Stimulated activated CD4-positive, alpha-beta T cell treated with anti-CD3 and anti-CD28 coated beads, Interleukin-2, amount 100 ng/mL, for 48 hours (primary cell): ENCODE results near the gene DMRTA2.

Experiments
- DNase-seq, 2 donors: peaks; one replicate each; pipeline ENCODE4 v3.0.0-alpha.2; 2020

The DMRTA2 gene

DNA sequence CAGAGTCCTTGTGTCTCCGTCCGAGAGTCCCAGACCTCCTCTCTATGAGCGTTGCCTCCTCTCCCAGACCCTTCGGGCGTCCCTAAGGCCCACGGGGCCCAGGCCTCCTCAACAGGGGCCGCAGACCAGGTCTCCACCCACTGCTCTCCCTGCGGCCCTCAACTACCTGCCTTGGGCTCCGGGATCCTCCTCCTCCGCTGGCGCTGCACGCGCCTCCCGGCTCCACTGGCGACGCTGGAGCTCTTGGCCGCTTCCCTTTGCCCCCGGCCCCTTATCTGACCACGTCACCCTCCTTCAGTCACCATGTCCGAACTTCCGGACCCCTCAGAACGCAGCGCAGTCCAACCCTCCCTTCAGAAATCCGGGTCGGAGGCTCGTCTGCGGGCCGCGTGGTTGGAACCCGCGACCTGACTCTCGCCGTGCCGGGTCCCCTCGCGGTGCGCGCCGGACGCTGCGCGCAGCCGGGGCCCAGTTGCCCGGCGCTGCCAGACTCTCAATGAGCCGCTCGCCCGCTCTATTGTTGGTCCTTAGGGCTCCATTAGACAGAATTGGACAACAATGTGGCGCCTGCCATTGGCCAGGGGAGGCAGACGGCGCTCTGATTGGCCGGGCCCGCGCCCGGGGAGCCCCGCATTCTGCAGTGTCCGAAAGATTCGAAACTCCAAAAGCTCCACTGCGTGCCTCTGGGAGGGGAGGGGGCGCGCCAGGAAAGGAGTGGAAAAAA is at the start of gene DMRTA2:
DMRTA2 (minus strand) TSS at position 498 of the 724 bp plus-strand sequence. CDS start 1,907 bp downstream, outside the sequence.
- no peak for DNase-seq

DNA sequence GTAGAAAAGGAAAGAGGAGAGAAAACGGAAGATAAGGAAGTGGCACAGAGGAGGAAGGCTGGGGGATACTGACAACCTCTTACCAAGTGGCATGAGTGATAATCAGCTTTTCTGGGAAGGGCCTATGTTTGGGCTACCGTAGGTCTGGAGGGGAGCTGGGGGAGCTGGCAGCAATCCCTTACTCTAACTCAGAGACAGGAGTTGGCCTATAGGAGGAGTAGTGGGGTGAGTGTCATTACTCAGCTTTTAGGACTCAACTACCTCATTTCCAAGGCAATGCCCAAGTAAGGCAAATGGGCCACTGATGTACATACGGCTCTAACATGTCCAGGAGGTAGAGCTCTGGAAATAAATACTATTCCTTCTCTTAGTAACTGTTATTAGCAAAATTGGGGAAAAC is 48.7 kb upstream of the DMRTA2 start:
- no peak for DNase-seq

DNA sequence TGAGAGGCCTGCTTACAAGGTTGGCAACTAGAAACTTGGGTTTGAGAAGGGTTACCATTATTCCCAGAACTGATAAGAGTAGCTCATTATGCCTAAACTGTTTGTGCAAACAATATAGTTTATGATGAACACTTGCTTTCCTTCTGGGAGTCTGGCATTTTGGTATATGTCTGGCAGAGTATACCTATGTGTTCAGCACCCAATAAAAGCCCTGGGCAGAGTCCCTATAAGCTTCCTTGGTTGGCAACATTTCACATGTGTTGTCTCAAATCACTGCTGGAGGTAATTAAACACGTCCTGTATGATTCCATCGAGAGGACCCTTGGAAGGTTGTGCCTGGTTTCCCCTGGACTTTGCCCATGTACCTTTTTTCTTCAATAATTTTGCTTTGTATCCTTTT is 39.7 kb upstream of the DMRTA2 start:
- no peak for DNase-seq

DNA sequence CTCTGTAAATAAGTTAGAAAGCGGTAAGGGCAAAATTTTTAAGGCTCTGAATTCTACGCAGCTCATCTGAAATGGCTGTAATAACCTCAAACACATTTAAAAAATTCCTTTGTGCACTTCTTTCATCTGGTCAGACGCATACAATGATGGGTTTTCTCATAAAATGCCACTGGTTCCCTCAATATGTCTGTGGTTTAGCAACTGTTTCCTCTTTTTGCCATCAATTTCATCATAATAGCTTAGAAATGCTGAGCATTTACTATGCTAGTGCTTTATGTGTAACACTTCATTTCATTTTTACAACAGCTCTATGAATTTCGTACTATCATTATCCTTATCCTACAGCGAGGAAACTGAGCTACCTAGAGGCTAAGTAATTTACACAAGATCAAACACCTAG is 35.3 kb upstream of the DMRTA2 start:
- DNase-seq, result no peak

DNA sequence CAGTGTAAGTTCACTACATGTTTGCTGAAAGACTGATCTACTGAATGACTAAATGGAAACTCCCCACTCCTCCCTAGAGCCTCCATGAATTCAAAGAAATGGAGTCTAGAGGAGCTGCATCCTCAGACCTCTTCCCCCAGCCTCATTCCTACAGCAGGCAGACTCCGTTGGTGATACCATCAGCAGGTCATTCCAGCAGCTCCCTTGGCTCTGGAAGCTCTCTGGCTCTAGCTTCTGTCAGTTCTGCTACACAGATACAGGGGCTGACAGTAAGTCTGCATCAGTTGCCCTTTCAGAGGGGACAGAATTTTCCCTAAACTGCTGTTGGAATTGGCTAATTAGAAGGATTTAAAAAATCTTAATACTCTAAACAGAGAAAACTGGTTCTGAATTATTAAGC is 31.7 kb upstream of the DMRTA2 start:
- no peak for DNase-seq

DNA sequence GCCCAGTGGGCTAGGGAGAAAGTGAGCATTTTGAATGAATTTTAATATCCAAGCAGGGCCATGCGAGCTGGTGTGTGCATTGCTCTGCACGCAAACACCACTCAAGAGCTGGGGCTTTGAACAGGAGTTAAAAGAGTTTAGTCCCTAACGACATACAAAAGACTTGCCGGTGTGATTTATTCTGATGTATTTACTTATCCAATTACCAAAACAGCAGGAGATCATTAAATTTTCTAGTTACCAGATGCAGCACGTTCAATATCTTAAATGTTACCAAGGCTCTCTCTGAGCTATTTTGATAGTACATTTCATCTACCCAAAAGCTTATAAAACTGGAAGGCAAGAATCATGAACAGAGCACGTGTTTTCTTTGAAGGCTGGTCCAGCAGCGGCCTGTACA is 30.0 kb upstream of the DMRTA2 start:
- DNase-seq, result no peak

DNA sequence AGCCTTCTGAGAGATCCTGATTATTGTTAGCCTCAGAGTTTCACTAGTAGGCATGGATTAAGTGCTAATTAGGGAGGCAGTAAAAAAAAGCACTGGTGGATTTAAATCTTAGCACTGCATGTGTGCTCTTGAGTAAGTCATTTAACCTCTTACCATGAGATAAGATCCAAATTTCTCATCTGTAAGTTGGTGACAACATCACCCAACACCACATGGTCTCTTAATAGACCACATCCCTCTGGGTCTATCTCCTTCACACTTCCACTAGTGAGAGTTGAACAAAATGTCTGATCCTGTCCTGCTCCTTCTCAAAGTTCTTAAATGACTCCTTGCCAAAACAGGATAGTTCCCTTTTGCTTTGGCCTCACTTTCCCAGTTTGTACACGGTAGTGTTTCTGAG is 29.5 kb upstream of the DMRTA2 start:
- DNase-seq, result no peak

DNA sequence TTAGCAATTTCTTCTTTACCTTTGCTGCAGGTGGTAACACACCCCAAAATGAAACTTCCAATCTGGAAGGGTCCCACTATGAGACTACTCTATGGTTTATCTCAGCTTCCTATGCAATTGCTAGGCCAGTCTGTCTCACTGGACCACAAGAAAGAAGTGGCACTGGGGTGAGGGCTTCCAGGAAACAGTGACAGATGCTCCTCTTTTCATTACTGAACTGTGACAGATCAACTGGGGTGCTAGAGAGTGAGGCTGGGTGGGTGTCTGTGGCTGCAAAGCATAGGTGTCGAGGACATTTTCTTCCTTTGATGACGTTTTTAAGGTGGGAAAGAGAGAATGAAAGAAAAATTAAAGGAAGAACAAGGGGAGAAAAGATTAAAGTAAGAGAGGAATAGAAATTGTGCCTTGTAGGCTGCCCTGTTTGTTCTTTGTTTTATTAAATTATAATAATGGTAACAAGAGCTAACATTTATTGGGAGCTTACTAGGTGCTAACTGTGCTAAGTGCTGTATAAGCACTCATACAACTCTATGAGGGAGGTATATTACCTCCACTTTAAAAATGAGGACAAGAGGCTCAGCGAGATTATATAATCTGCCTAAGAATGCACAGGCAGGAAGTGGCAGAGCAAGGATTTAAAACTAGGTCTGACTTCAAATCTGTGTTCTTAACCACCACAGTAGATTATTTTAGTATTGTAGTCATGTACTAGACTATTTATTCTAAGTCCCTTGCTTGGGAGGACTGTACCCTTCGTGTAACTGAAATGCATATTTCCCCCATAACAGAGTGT is 27.8 kb upstream of the DMRTA2 start:
- no peak for DNase-seq

DNA sequence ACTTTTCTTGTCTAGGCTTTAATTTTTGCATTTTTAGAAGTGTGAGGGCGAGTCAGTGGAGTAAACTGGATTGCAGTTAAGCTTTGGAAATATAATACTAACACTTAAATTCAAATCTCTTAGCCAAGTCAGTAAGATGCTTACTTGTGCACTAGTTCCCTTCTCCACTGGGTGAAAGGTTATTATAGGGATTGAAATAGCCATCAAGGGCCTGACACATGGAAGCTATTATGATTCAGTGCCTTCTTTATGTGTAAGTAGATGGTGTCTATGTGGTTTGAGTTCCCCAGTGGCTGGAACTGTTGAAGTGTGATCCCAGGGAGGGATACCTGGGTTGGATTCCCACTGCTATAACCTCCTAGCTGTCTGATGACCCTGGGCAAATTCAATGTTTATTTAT is 24.7 kb upstream of the DMRTA2 start:
- no peak for DNase-seq

DNA sequence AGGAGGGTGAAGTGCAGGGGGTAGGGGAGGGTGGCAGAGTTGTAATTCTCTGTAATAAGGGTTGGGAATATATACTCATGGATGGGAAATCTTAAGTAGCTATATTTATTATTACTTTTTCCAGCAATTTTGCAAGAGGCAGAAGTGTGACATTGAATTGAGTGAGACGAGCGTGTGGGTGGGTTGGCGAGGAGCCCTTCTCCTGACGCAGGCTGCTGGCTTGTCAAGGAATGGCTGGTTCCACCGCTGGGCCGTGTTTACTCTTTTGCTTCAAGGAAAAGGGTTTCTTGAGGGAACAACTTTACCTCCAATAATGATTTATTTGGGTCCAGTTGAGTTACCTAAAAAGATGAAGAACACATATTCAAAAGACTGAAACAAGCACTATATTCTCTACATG is 17.9 kb upstream of the DMRTA2 start:
- no peak for DNase-seq

DNA sequence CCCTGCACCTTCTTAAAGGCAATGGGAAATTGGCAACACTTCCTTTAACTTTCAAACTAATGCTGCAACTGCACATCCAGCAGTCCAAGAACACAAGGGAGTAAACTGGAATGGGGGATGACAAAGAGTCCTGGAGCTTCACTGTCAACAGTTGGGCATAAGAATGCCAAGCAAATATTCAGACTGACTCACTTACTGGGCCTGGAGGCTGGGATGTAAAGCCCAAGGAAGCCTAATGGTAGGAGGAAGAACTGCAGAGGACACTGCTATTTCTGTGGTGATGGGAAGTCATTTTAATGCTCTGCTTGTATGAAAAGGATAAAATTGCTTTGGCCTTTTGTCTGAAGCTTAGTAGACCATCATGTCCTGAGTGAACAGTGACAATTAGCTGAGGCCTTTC is 15.7 kb upstream of the DMRTA2 start:
- no peak for DNase-seq

DNA sequence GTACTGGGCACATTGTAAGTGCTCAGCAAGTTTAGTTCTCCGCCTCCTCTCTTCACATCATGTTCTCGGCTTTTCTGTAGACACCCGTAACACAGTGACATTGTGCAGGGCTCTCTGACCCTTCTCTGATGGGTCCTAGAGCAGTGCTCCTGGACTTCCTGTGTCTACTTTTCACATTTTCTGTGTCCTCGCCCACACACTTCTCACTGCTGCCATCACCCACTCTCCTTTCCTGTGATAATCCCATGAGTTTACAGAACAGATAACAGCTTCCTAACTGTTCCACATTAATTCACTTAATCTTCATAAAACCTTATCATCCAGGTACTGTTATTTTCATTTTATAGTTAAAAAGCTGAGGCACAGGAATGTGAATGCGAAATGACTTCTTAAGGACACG is 13.2 kb upstream of the DMRTA2 start:
- no peak for DNase-seq

DNA sequence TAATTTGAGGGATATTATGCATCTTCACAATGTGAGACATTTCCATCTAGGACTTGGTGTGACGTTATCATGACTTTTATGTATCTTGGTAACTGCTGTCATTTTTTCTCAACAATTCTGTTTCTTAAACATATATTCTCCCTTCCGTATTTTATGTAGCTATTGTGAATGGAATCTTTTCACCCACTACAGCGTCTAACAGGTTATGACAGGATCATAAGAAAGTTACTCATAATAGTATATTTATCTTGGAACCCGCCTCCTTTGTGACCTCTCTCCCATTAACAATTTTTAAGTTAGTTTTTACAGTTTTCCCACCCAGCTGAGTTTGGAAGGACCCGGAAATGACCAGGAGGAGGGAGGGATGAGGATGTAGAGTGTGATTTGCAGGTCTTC is 6.8 kb upstream of the DMRTA2 start:
- DNase-seq, result no peak

DNA sequence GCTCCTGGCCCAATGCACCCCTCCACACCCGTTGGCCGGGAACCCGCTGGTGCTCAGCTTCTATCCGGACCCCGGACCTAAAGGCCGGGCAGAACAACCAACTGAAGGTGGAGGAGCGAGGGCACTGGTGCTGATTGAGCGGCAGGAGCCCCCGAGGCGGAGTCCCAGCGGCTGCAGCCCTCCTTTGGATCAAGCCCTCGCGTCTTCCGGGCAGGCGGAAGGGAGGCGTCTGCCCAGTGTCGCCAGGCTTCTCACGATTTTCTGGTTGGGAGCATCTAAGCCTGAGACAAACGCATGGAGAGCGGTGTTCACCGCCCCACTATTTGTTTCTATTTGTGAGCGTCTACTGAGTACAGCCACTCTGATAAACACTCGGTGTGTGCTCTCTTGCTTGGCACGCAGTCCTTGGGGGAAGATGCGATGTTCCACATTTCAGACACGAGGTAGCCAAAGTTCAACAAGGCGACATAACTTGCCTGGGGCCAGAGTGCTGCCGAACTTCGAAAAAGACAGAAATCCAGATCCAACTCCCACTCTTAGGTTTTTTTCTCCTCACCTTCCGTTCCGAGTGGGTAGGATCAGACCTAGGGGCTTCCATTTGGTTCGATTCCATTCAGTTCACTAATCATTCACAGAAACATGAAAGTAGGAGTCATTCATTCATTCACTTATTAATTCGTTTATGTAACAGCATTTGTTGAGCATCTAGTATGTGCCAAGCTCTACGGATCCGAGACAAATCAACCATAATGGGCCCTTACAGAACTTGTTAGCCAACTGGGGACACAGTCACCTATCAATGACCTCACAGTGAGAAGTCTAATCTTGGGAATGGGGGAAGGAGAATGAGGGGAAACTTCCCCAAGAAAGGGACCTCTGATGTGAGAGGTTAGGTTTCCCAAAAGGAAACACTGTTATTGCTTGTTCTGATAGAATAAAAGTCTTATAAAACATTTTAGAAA is 4.9 kb upstream of the DMRTA2 start:
- no peak for DNase-seq

DNA sequence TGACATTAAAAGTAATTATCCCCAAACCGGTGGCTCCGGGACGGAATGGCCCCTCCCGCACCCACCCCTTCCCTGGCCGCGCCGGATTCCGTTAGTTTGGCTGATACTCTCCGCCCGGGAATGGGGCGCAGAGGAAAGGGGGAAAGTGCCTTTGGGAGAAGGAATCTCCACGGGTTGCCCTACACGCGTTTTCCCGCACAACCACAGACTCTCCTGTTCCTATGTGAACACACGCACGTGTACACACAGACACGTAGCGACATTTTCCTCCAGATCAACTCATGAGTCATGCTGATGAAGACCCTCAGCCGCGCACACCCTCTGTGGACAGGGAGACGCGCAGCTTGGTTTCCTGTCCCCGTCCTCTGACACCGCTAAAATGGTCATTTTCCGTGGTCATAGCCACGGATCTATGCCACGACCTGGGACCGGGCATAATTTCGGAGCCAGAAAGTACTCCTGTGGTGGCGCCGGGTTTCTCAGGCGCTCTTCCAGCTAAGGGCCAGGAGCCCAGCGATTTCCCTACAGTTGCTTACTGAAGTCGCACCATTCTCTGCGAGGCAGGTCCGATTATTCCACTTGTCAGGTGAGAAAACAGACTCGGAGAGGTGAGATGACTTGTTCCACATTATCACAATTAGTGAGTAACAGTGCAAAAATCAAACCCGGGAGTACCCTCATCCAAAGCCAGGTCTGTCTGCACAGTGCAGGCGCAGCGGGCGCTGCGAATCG is 4.0 kb upstream of the DMRTA2 start:
- no peak for DNase-seq

DNA sequence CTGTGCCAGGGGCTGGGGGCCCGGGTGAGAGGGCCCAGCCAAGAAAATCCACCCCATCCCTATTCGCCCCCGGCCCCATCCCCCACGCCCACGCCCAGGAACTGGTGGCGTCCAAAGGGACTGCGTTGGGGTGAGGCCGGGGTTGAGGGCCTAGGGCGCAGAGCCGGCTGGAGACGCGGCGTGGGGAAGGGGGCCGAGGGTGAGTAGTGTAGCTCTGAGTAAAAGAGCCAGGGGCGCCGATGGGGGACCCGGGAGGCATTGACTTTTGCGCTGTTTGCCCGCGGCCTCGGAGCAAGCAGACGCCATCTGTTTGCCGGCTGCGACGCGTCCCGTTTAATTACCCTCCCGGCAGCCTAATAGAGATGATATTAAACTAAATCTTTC is 3.5 kb upstream of the DMRTA2 start:
- DNase-seq, result no peak

DNA sequence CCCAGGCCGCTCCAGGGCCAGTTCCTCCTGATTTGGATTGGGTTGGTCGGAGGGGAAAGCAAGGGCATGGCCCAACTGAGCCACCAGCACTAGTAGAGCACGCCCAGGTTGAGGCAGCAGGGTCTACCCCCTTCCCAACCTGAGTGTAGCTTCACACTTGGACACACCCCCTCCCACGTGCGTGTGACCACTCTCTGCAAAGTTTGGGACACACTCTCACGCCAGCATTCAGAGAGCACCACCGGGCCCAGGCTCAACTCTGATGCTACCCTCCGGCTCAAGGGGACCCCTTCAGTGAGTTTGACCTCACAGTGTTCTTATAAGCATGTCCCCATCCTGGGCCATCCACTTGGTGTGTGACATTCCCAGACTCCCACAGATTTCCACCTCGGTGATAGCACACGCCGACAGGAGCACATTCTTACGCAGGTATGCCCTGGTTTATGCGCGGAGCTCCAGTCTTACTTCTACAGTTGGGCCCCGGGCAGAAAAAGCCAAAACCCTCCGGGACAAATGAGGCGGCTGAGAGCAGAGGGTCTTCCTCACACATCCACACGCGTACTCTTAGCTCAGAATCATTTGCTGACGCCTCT is 3.0 kb upstream of the DMRTA2 start:
- DNase-seq, result no peak

DNA sequence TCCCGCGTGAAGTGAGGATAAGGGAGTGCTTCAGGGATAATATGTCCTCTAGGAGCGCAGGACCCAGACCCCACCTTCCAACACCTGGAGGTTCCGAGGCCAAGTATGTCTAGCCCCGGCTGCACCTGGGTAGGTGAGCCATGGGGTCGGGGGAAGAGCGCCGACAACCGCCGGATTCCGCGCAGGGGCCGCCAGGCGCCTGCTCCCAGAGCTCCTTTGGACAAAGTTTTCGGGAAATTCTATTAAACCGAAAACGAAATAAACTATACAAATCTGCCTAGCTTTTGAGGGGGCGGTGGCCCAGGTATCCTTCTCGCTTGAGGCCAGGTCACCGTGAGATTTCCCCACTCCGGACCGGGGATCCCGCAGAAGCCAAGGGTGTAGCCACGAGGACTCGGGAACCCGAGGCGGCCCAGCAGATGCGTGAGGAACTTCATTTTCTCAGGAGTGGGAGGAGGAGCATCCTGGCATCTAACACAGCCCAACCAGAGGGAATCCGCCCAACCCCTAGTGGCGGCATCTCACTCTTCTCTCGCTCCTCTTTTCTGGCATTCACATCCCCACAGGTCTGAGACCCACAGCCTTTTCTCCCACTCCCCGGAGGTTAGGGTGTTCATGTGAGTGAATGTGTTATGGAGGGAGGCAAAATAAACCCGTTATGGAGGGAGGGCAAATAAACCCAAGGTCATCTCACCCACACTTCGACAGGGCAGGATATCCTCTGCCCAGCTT is 2.3 kb upstream of the DMRTA2 start:
- DNase-seq, result no peak

DNA sequence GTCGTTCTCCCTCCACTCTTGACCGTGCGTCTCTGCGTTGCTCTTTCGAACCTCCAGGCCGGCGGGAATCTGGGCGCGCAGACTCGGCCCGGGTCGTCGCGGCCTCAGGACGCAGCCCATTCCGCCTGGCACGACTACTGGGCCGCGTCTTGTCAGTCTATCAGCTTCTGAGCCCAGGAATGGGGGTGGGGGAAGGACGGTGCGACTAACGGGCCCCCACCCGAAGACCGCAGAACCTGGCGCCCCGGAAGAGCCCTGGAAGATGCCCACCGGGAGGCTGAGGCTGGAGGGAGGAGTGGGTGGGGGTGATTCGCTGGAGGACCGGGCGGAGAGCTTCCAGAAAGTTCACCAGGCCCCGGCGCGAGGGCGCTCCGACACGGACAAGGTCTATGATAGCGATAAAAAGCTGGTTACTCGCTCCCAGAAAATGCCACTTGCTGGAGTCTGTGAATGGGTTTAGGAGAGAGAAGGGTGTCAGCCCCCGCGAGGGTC is 1.7 kb upstream of the DMRTA2 start:
- DNase-seq, result no peak

DNA sequence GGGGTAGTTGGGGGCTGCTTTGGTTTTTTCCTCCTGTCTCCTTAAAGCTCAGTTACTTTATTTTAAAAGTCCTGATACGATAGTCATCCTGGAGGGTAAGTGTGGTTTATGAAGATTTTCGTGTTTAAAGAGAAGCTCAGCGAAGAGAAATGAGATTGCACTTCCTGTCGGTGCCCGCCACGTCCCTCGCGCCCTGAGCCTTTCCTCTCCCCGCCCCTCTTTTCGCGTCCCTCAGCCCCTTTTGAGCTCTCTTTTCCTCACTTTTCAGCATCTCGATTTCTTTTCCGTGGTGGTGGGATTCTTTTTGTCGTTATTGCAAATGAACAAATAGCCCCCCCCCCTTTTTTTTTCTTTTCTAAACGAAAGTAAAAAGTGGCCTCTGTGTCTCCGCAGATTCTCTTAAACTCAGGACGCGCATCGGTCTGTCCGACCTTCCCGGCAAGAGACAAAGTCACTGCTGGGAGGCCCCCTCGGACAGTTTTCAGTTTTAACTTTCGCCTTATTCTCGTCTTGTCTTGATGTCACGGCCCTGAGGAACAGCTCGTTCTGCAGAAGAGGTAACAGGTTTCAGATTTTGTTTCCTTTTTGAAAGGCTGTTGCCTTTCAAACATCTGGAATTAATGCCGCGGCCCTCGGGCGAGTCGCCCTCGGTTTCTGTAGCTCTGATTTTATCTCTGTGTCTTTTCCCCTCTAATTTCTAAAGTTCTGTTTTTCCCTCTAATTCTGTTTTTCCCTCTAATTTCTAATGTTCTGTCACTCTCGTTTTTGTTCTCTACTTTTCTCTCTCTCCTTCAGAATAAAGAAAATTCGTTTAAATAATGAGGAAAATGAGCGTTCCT is 1.0 kb upstream of the DMRTA2 start:
- no peak for DNase-seq

DNA sequence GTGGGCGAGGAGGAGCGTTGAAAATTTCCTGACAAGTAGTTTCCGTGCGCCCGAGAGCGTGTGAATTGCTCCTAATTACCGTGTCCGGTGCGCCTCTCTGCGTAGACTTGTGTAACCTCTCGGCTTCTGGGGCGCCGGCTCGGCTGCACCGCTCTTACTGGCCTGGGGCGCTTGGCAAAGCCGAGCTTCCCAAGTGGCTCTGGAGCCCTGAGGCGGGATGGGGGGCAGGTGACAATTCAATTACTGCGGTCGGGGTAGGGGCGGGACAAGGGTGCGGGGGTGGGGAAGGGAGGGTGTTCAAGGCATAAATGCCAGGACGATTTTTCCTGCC is 392 bp upstream of the DMRTA2 start:
- no peak for DNase-seq
